ENCODE data around the gene MARCHF4. TPM values are rescaled to one million over a fixed set of nuclear protein-coding genes. Genes with fewer than 3 reads are reported as not detected.

The MARCHF4 gene
- total and polyA plus RNA-seq, 4 donors: not detected

DNA sequence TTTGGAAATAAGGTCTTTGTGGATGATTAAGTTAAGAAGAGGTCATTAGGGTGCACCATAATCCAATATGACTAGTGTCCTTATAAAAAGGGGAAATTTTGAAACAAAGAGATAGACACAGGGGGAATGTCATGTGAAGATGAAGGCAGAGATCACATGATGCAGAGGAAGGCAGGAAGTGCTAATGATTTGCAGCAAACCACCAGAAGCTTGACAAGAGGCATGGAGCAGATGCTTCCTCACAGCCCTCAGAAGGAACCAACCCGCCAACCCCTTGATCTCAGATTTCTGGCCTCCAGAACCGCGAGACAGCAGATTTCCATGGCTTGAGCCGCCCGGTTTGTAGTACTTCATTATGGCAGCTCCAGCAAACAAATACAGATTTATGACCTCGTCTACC lies 22.6 kb upstream of the MARCHF4 start:
- DNase-seq (ENCODE audit: low spot score): no peak
- Histone ChIP-seq H3K27ac (ENCODE audit: low read depth in 1 of 2, low read length in 2 of 2) (no peak overlapping the region), H3K4me1 (ENCODE audit: control insufficient read depth in 4 of 4, insufficient read depth in 4 of 4, low read length in 3 of 4) (no peaks in the 10 kb centered on the region), H3K4me3 (ENCODE audit: low read depth in 1 of 3, low read length in 3 of 3) (no peak overlapping the region), H3K9ac (ENCODE audit: low read depth in 1 of 2, low read length in 2 of 2) (no peak overlapping the region), H3K27me3 (ENCODE audit: control insufficient read depth in 4 of 4, insufficient read depth in 4 of 4, low read length in 3 of 4) (no peaks in the 10 kb centered on the region), H3K36me3 (ENCODE audit: control insufficient read depth in 4 of 4, insufficient read depth in 3 of 4, low read depth in 1 of 4, low read length in 3 of 4) (no peaks in the 10 kb centered on the region), H3K9me3 (ENCODE audit: control insufficient read depth in 4 of 4, low read length in 3 of 4) (no peaks in the 10 kb centered on the region)
- WGBS: 83% methylated on average over 6 of the region's 6 CpGs
- no peak for TF ChIP-seq FOXA1 (IDR thresholded peaks at IDR 0.05)
- TF ChIP-seq EGR1 (IDR thresholded peaks at IDR 0.05; ENCODE audit: low read depth in 2 of 2): no peak
- TF ChIP-seq YY1 (IDR thresholded peaks at IDR 0.05): no peak
- no peak for TF ChIP-seq TAF1 (conservative IDR thresholded peaks at IDR 0.05)
- no peak for TF ChIP-seq NR2F2 (IDR thresholded peaks at IDR 0.05)
- TF ChIP-seq HNF4G (IDR thresholded peaks at IDR 0.05): no peak
- TF ChIP-seq HNF4A (conservative IDR thresholded peaks at IDR 0.05): no peak
- TF ChIP-seq FOXA2 (IDR thresholded peaks at IDR 0.05): no peak
- TF ChIP-seq, protein P1, sequence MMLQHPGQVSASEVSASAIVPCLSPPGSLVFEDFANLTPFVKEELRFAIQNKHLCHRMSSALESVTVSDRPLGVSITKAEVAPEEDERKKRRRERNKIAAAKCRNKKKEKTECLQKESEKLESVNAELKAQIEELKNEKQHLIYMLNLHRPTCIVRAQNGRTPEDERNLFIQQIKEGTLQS (IDR thresholded peaks at IDR 0.05): no peak
- no peak for TF ChIP-seq ZBTB33 (IDR thresholded peaks at IDR 0.05)
- TF ChIP-seq RAD21 (IDR thresholded peaks at IDR 0.05): no peak
- no peak for TF ChIP-seq GABPA (IDR thresholded peaks at IDR 0.05 in 1 of 2, conservative IDR thresholded peaks at IDR 0.05 in 1 of 2)
- TF ChIP-seq JUND (IDR thresholded peaks at IDR 0.05): no peak
- no peak for TF ChIP-seq REST (IDR thresholded peaks at IDR 0.05)
- TF ChIP-seq SP1 (IDR thresholded peaks at IDR 0.05): no peak
- TF ChIP-seq RXRA (IDR thresholded peaks at IDR 0.05): no peak
- TF ChIP-seq, protein P2, sequence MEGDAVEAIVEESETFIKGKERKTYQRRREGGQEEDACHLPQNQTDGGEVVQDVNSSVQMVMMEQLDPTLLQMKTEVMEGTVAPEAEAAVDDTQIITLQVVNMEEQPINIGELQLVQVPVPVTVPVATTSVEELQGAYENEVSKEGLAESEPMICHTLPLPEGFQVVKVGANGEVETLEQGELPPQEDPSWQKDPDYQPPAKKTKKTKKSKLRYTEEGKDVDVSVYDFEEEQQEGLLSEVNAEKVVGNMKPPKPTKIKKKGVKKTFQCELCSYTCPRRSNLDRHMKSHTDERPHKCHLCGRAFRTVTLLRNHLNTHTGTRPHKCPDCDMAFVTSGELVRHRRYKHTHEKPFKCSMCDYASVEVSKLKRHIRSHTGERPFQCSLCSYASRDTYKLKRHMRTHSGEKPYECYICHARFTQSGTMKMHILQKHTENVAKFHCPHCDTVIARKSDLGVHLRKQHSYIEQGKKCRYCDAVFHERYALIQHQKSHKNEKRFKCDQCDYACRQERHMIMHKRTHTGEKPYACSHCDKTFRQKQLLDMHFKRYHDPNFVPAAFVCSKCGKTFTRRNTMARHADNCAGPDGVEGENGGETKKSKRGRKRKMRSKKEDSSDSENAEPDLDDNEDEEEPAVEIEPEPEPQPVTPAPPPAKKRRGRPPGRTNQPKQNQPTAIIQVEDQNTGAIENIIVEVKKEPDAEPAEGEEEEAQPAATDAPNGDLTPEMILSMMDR (IDR thresholded peaks at IDR 0.05; ENCODE audit: low read depth, low read length, missing input control): no peak
- TF ChIP-seq MAX (IDR thresholded peaks at IDR 0.05): no peak

Data from liver (tissue), 9 donors.